SW 1271 (cell line): ENCODE data around the gene ARHGAP20.

Experiments
- DNase-seq, 2 experiments: peaks; one replicate each; lab custom pipeline; 2025; lab: John Stamatoyannopoulos, UW

The ARHGAP20 gene

GRCh38 chr11:110614031-110614430 is 98.2 kb downstream of the ARHGAP20 start:
- DNase-seq = no peak

GRCh38 chr11:110613197-110613918 is 98.9 kb downstream of the ARHGAP20 start:
- DNase-seq = no peak

GRCh38 chr11:110606415-110606814 is 105.8 kb downstream of the ARHGAP20 start:
- no peak for DNase-seq

- DNase-seq = no peak
These were observed 110.3 kb downstream of the ARHGAP20 start for GRCh38 chr11:110601936-110602335.

- DNase-seq = no peak
These were observed 111.9 kb downstream of the ARHGAP20 start for GRCh38 chr11:110600322-110600721.

- DNase-seq = no peak
These were observed 113.0 kb downstream of the ARHGAP20 start for GRCh38 chr11:110599207-110599606.

- no peak for DNase-seq
These were observed 113.5 kb downstream of the ARHGAP20 start for GRCh38 chr11:110598725-110599124.

GRCh38 chr11:110587972-110588371 is 124.3 kb downstream of the ARHGAP20 start:
- DNase-seq = no peak

GRCh38 chr11:110587129-110587528 is 125.1 kb downstream of the ARHGAP20 start:
- no peak for DNase-seq

GRCh38 chr11:110584150-110584549 is 128.1 kb downstream of the ARHGAP20 start:
- no peak for DNase-seq

GRCh38 chr11:110582728-110583432 is 129.4 kb downstream of the ARHGAP20 start:
- no peak for DNase-seq

GRCh38 chr11:110580571-110580970 is 131.7 kb downstream of the ARHGAP20 start:
- DNase-seq = no peak

- no peak for DNase-seq
These were observed 138.8 kb downstream of the ARHGAP20 start for GRCh38 chr11:110573411-110573810.

GRCh38 chr11:110571081-110571720 is 141.0 kb downstream of the ARHGAP20 start:
- DNase-seq = no peak

GRCh38 chr11:110566577-110566976 is 145.7 kb downstream of the ARHGAP20 start:
- DNase-seq = no peak

- no peak for DNase-seq
These were observed 146.6 kb downstream of the ARHGAP20 start for GRCh38 chr11:110565357-110566336.

GRCh38 chr11:110564676-110565356 is 147.4 kb downstream of the ARHGAP20 start:
- no peak for DNase-seq

- DNase-seq = no peak
These were observed 167.5 kb downstream of the ARHGAP20 start for GRCh38 chr11:110544779-110545178.

- no peak for DNase-seq
These were observed 174.1 kb downstream of the ARHGAP20 start for GRCh38 chr11:110538154-110538553.

GRCh38 chr11:110530900-110531741 is 181.1 kb downstream of the ARHGAP20 start:
- no peak for DNase-seq
